ENCODE results near the gene CABP2. TPM values are rescaled to one million over a fixed set of nuclear protein-coding genes. Genes with fewer than 3 reads are reported as not detected.
"Not testable (repeated sequence)": the region's sequence is repeated elsewhere in the genome, so short reads cannot be mapped to it uniquely, and the experiment has no call there.

The CABP2 gene
- total RNA-seq, 4 donors from 2014 or later: not detected

DNA sequence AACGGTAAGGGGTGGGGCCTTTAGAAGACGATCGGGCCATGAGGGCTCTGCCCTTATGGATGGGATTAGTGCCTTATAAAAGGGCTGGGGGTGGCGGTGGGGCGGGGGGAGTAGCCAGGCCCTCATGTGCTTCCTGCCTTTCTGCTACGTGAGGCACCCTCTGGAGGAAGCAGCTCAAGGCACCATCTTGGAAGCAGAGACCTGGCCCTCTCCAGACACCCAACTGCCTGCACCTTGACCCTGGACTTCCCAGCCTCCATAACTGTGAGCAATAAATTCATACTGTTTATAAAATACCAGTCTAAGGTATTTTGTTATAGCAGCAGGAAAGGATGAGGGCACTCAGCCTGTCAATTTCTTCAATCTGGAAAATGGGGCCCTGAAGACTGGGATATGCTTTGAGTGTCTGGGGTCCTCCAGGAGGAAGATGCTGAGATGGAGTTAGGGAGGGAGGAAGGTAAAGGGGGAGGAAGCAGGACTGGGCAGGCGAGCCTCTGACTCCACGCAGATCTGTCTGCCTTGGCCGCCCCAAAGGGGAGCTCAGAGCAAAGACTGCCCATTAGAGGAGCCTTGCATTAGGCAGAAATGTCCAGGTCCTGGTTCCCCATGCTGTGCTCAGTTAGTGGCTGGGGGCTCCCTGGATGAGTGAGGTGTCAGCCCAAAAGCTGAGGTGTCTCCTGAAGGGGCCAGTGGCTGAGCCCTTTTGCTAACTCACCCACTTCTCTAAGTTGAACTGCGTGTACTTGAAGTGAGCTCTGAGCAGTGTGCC is 5.3 kb downstream of the CABP2 start:
- Histone ChIP-seq H3K4me3 (no peak overlapping the region), H3K4me1 (no peaks in the 10 kb centered on the region), H3K27ac (replicated peaks in 1 of 4) (no peak overlapping the region), H3K36me3 (no peaks in the 10 kb centered on the region), H3K27me3 (peaks cover 0 to 17% (median 0%) of the 10 kb centered on the region in 4 donors), H3K9me3 (no peaks in the 10 kb centered on the region)
- whole genome bisulfite sequencing: 80% methylated on average over 10 of the region's 10 CpGs
- TF ChIP-seq, protein P1, sequence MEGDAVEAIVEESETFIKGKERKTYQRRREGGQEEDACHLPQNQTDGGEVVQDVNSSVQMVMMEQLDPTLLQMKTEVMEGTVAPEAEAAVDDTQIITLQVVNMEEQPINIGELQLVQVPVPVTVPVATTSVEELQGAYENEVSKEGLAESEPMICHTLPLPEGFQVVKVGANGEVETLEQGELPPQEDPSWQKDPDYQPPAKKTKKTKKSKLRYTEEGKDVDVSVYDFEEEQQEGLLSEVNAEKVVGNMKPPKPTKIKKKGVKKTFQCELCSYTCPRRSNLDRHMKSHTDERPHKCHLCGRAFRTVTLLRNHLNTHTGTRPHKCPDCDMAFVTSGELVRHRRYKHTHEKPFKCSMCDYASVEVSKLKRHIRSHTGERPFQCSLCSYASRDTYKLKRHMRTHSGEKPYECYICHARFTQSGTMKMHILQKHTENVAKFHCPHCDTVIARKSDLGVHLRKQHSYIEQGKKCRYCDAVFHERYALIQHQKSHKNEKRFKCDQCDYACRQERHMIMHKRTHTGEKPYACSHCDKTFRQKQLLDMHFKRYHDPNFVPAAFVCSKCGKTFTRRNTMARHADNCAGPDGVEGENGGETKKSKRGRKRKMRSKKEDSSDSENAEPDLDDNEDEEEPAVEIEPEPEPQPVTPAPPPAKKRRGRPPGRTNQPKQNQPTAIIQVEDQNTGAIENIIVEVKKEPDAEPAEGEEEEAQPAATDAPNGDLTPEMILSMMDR (IDR thresholded peaks at IDR 0.05): no peak
- TF ChIP-seq POLR2AphosphoS5 (IDR thresholded peaks at IDR 0.05) (no peak), EP300 (IDR thresholded peaks at IDR 0.05) (no peak), POLR2A (IDR thresholded peaks at IDR 0.05; ENCODE audit: low read depth) (no peak)
- intact Hi-C loops (cut with DNase I): no loop called here
- DNase-seq (ENCODE audit: extremely low spot score): no peak

DNA sequence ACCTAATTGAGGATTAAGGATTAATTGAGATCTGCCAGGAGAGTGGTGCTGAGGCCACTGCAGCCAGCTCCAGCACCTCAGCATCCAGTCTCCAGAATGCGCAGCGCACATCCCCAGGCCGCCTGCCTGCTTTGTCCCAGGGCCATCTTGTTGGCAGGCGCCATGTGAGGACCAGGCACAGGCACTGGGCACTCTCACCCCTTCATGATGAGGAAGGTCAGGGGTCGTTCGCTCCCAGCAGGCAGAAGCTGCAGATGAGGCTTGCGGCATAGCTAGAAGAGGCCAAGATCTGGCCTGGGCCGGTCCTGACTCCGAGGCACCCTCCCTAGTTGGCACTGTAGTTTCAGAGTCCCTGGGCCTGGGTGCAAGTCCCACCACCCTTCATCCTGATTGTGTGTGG is 6.4 kb downstream of the CABP2 start:
- intact Hi-C loops (cut with DNase I): no loop called here
- H3K9me3 ChIP-seq: no peaks in the 10 kb centered on the region
- WGBS: 88% methylated on average over 3 of the region's 9 CpGs
- H3K4me3 ChIP-seq: no peak overlapping the region
- no peaks in the 10 kb centered on the region for H3K4me1 ChIP-seq
- H3K27me3 ChIP-seq: peaks cover 0 to 22% (median 0%) of the 10 kb centered on the region in 4 donors
- DNase-seq (ENCODE audit: extremely low spot score): no peak
- TF ChIP-seq POLR2A (IDR thresholded peaks at IDR 0.05; ENCODE audit: low read depth) (no peak), POLR2AphosphoS5 (IDR thresholded peaks at IDR 0.05) (no peak), EP300 (IDR thresholded peaks at IDR 0.05) (no peak)
- TF ChIP-seq, protein P1 (IDR thresholded peaks at IDR 0.05): no peak
- H3K36me3 ChIP-seq: no peaks in the 10 kb centered on the region
- no peak overlapping the region for H3K27ac ChIP-seq (replicated peaks in 1 of 4)

DNA sequence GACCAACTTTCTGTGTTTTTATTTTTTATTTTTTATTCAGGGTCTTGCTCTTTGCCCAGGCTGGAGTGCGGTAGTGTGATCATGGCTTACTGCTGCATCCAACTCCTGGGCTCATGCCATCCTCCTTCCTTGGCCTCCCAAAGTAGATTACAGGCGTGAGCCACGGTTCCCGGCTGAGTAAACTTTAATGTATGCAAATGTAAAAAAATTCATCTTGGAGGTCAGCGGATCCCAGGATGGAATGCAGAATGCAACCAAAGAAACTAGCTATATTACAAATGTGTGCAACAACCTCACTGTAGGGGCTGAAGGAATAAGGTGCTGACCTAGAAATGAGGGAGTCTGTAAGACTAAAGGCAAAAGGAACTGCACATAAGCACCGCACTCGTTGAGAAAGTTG is 9.1 kb downstream of the CABP2 start:
- intact Hi-C loops (cut with DNase I): no loop called here
- Histone ChIP-seq H3K36me3 (no peaks in the 10 kb centered on the region), H3K27ac (replicated peaks in 1 of 4) (no peak overlapping the region), H3K27me3 (peaks cover 0 to 26% (median 0%) of the 10 kb centered on the region in 4 donors), H3K9me3 (no peaks in the 10 kb centered on the region), H3K4me3 (no peak overlapping the region), H3K4me1 (peaks cover 0 to 2% (median 2%) of the 10 kb centered on the region in 4 donors)
- no peak for TF ChIP-seq POLR2AphosphoS5 (IDR thresholded peaks at IDR 0.05)
- TF ChIP-seq POLR2A (IDR thresholded peaks at IDR 0.05; ENCODE audit: low read depth): no peak
- TF ChIP-seq, protein P1 (IDR thresholded peaks at IDR 0.05): no peak
- no peak for TF ChIP-seq EP300 (IDR thresholded peaks at IDR 0.05)
- DNase-seq (ENCODE audit: extremely low spot score): no peak
- WGBS: 80% methylated on average over 7 of the region's 7 CpGs

GRCh38 chr11:67511558-67511957 is 11.7 kb downstream of the CABP2 start:
- H3K9me3 ChIP-seq; intact Hi-C loops (cut with DNase I); H3K36me3 ChIP-seq; H3K4me3 ChIP-seq; H3K27ac ChIP-seq (replicated peaks in 1 of 4); DNase-seq (ENCODE audit: extremely low spot score): not testable (repeated sequence)
- WGBS: 89% methylated on average over 4 of the region's 4 CpGs
- Histone ChIP-seq H3K27me3 (peaks cover 0 to 26% (median 0%) of the 10 kb centered on the region in 4 donors), H3K4me1 (peaks cover 11 to 22% (median 20%) of the 10 kb centered on the region in 4 donors)

DNA sequence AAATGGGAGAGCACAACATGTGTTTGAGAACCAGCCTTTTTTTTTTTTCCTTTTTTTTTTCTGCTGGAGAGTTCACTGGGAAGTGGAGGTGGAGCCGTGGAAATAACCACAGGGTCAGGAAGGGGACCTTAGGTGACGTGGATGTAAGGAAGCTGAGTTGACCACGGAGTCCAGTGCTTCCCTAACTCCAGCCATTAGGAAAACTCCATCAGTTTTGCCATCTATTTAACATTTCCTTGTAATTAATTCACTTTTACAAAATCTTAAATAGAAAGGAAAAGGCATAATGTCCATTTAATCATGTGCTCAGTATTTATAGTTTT is 13.3 kb downstream of the CABP2 start:
- 49% methylated on average over 3 of the region's 3 CpGs for WGBS
- DNase-seq (ENCODE audit: extremely low spot score): no peak
- no peaks in the 10 kb centered on the region for H3K9me3 ChIP-seq
- H3K4me1 ChIP-seq: peaks cover 24 to 37% (median 36%) of the 10 kb centered on the region in 4 donors
- H3K27ac ChIP-seq (replicated peaks in 1 of 4): no peak overlapping the region
- peaks cover 0 to 10% (median 9%) of the 10 kb centered on the region in 4 donors for H3K36me3 ChIP-seq
- TF ChIP-seq, protein P1 (IDR thresholded peaks at IDR 0.05): no peak
- TF ChIP-seq POLR2AphosphoS5 (IDR thresholded peaks at IDR 0.05) (no peak), EP300 (IDR thresholded peaks at IDR 0.05) (no peak), POLR2A (IDR thresholded peaks at IDR 0.05; ENCODE audit: low read depth) (no peak)
- intact Hi-C loops (cut with DNase I): no loop called here
- no peak overlapping the region for H3K4me3 ChIP-seq
- peaks cover 0 to 30% (median 0%) of the 10 kb centered on the region in 4 donors for H3K27me3 ChIP-seq
